ENCODE data around the gene MAU2. TPM values are rescaled to one million over a fixed set of nuclear protein-coding genes. Genes with fewer than 3 reads are reported as not detected.

The MAU2 gene
- polyA plus RNA-seq, 1 experiment = 14.7 TPM

DNA sequence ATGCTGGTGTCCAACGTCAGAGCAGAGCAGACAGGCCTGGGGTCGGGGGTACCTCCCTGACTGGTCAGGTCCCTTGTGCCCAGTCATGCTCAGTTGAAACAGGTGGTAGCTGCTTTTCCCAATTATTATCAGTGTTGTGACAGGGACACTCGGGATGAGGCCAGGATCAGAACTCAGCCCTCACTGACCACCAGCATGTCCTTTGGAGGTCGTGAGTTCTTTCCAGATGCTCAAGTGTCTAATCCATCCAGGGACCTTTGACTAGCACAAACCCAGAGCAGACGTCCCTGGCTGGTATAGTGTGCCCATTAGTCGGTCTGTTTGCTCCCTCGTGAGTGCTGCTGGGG, 22.4 kb downstream of the MAU2 start:
- CTCF ChIA-PET = interaction anchor here (0.6 to 2.7 kb wide), 13 partner anchors 9 to 147 kb away, joined by 3 to 25 read pairs (median 4); no protein-coding TSS in a partner anchor
- Histone ChIP-seq H3K27ac (ENCODE audit: low read depth, low read length) (no peak overlapping the region), H3K4me3 (ENCODE audit: low read depth, low read length) (no peak overlapping the region), H3K27me3 (ENCODE audit: control insufficient read depth, insufficient read depth, low read length) (no peaks in the 10 kb centered on the region), H3K9me3 (ENCODE audit: control insufficient read depth, insufficient read depth, low read length) (no peaks in the 10 kb centered on the region; the same call in 1 of the 2 replicates)
- POLR2A ChIA-PET = interaction anchor here (1.1 kb wide), 1 partner anchor 9 kb away, joined by 3 read pairs; no protein-coding TSS in a partner anchor
- DNase-seq (ENCODE audit: low read depth, low spot score) = no peak
- TF ChIP-seq, protein P1, sequence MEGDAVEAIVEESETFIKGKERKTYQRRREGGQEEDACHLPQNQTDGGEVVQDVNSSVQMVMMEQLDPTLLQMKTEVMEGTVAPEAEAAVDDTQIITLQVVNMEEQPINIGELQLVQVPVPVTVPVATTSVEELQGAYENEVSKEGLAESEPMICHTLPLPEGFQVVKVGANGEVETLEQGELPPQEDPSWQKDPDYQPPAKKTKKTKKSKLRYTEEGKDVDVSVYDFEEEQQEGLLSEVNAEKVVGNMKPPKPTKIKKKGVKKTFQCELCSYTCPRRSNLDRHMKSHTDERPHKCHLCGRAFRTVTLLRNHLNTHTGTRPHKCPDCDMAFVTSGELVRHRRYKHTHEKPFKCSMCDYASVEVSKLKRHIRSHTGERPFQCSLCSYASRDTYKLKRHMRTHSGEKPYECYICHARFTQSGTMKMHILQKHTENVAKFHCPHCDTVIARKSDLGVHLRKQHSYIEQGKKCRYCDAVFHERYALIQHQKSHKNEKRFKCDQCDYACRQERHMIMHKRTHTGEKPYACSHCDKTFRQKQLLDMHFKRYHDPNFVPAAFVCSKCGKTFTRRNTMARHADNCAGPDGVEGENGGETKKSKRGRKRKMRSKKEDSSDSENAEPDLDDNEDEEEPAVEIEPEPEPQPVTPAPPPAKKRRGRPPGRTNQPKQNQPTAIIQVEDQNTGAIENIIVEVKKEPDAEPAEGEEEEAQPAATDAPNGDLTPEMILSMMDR (IDR thresholded peaks at IDR 0.05; ENCODE audit: low read depth, low read length) = no peak

DNA sequence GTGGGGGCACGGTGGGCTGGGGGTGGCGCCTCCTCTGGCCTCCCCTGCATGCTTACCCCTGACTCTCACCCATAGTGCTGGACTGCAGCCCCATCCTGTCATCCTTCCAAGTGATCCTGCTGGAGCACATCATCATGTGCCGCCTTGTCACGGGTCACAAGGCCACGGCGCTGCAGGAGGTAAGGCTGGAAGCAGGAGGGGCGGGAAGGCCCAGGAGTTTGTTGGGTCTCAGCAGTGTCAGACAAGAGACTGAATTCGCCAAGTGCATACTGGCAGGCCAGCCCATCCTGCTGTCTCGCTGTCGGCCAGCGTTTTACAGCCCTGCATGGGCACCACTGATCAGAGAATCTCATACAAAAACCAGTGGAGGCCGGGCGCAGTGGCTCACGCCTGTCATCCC, 23.1 kb downstream of the MAU2 start:
- H3K4me3 ChIP-seq (ENCODE audit: low read depth, low read length) = no peak overlapping the region
- H3K27me3 ChIP-seq (ENCODE audit: control insufficient read depth, insufficient read depth, low read length) = no peaks in the 10 kb centered on the region
- ChIA-PET POLR2A (no interaction called here), CTCF (interaction anchor here (1.0 to 1.4 kb wide), 4 partner anchors 10 to 144 kb away, joined by 3 to 4 read pairs (median 3); no protein-coding TSS in a partner anchor)
- no peak for DNase-seq (ENCODE audit: low read depth, low spot score)
- TF ChIP-seq, protein P1 (IDR thresholded peaks at IDR 0.05; ENCODE audit: low read depth, low read length) = no peak
- H3K27ac ChIP-seq (ENCODE audit: low read depth, low read length) = no peak overlapping the region
- no peaks in the 10 kb centered on the region; the same call in 1 of the 2 replicates for H3K9me3 ChIP-seq (ENCODE audit: control insufficient read depth, insufficient read depth, low read length)

DNA sequence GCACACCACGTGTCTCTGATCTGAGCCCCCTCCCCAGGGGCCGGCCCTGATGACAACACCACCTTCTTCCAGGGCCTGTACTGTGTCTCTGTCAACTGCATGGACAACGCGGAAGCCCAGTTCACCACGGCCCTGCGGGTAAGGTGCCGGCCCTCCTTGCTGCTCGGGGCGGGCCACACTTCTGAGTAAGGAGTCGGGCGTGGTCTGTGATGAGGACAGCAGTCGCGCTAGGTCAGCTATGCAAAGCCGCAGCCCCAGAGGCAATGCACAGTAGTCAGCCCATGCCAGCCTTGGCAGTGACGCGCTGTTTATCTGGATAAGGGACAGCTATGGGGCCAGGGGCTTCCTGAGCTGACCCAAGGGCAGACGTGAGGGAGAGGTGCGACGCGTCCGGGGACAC, 24.6 kb downstream of the MAU2 start:
- H3K9me3 ChIP-seq (ENCODE audit: control insufficient read depth, insufficient read depth, low read length) = no peaks in the 10 kb centered on the region; the same call in 1 of the 2 replicates
- POLR2A ChIA-PET = no interaction called here

DNA sequence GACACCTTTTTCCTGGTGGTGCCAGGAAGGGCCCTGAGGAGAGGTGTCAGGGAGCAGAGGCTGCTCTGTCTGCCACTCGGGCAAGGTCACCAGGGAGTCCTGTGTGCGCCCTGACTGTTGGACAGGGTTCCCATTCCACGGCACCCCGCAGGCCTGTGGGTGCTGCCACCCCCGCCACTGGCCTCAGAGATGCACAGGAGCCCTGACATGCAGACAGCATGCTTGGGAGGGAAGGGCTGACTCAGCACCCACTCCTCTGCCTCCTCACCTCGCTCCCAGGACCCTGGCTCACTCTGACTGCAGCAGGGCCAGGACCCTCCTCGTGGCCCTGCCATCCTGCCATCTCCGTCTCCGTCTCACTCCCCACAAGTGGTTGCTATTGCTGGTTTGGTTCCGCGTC, 25.3 kb downstream of the MAU2 start:
- TF ChIP-seq, protein P1 (IDR thresholded peaks at IDR 0.05; ENCODE audit: low read depth, low read length) = no peak
- CTCF ChIA-PET = no interaction called here

More for the DNA sequence above, 24.6 kb downstream of the MAU2 start:
- H3K4me3 ChIP-seq (ENCODE audit: low read depth, low read length) = no peak overlapping the region
- H3K27ac ChIP-seq (ENCODE audit: low read depth, low read length) = no peak overlapping the region
- H3K27me3 ChIP-seq (ENCODE audit: control insufficient read depth, insufficient read depth, low read length) = no peaks in the 10 kb centered on the region
- CTCF ChIA-PET = no interaction called here
- TF ChIP-seq, protein P1 (IDR thresholded peaks at IDR 0.05; ENCODE audit: low read depth, low read length) = no peak
- DNase-seq (ENCODE audit: low read depth, low spot score) = no peak

DNA sequence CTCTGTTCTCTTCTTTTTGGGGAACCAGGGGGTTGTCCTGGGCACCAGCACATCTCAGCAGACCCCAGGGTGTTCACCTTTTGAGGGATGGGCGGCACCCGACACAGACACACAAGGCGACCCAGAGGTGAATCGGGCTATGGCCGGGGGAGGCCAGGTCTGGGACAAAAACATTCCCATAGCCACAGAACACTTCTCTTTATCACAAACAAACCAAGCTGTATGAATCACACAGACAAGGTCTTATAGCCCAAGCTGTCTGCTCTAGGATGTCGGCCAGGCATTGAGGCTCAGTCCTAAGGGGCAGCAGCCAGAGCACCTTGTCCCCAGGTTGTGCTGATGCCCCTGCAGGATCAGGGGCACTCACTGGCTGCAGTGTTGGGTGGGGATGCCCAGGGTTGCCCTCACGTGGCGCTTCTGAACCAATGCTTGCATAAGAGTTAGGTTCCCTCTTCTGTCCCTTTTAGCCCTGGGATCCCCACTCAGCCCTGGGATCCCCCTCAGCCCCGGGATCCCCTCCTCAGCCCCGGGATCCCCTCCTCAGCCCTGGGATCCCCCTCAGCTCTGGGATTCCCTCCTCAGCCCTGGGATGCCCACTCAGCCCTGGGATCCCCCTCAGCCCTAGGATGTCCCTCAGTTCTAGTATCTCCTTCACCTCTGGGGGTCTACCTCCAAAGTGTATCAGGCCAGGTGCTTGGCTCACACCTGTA, 26.9 kb downstream of the MAU2 start:
- Histone ChIP-seq H3K27ac (ENCODE audit: low read depth, low read length) (no peak overlapping the region), H3K9me3 (ENCODE audit: control insufficient read depth, insufficient read depth, low read length) (no peaks in the 10 kb centered on the region), H3K27me3 (ENCODE audit: control insufficient read depth, insufficient read depth, low read length) (no peaks in the 10 kb centered on the region), H3K4me3 (ENCODE audit: low read depth, low read length) (no peak overlapping the region)
- no peak for DNase-seq (ENCODE audit: low read depth, low spot score)
- TF ChIP-seq, protein P1 (IDR thresholded peaks at IDR 0.05; ENCODE audit: low read depth, low read length) = no peak
- CTCF ChIA-PET = interaction anchor here (0.6 to 1.0 kb wide), 2 partner anchors 13 to 143 kb away, joined by 3 read pairs; no protein-coding TSS in a partner anchor
- POLR2A ChIA-PET = no interaction called here

More for the DNA sequence above, 25.3 kb downstream of the MAU2 start:
- H3K27ac ChIP-seq (ENCODE audit: low read depth, low read length) = no peak overlapping the region
- POLR2A ChIA-PET = no interaction called here
- no peaks in the 10 kb centered on the region for H3K27me3 ChIP-seq (ENCODE audit: control insufficient read depth, insufficient read depth, low read length)
- no peak for DNase-seq (ENCODE audit: low read depth, low spot score)
- no peaks in the 10 kb centered on the region; the same call in 1 of the 2 replicates for H3K9me3 ChIP-seq (ENCODE audit: control insufficient read depth, insufficient read depth, low read length)
- H3K4me3 ChIP-seq (ENCODE audit: low read depth, low read length) = no peak overlapping the region

Data from AG04450 (cell line).